Umbilical cord (tissue), 2 donors: ENCODE results near the gene PLCL2. TPM values are rescaled to one million over a fixed set of nuclear protein-coding genes. Genes with fewer than 3 reads are reported as not detected.
A peak's percentile ranks its signal among the peaks of the same experiment; 100 is the strongest.

Experiments
- DNase-seq: peaks from one replicate; pipeline ENCODE4 v3.0.0-alpha.2; 2015; ENCODE audit warnings: low spot score
- total RNA-seq: library from RNA; depleted of rRNA; stranded (reverse); fragments of >200 nt; gene quantifications from one replicate; pipeline ENCODE4 v1.2.3, GENCODE V29; 2014; ENCODE audit warnings: low replicate concordance; ENCODE audit not compliant: insufficient read depth

Gene PLCL2
- total RNA-seq, 1 donor from 2014 or later, result 23.6 TPM

DNA sequence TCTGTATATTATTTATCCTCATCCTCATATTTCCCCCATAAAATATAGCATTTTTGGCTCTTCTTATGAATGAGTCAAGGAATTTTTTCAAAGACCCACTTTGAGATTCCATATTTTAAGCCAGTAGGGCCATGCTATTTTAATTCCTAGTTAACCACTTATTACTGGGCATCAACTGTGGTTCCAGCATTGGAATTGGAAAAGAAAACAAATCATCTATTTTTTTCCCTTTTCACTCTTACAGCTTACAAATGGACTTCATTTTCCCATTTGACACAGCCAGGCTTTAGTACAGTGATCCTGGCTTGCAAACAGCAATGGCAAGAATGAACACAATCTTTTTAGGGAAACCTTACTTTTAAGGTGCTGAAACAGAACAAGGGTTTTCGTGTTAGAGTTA is 19.4 kb upstream of the PLCL2 start:
- DNase-seq, result no peak

DNA sequence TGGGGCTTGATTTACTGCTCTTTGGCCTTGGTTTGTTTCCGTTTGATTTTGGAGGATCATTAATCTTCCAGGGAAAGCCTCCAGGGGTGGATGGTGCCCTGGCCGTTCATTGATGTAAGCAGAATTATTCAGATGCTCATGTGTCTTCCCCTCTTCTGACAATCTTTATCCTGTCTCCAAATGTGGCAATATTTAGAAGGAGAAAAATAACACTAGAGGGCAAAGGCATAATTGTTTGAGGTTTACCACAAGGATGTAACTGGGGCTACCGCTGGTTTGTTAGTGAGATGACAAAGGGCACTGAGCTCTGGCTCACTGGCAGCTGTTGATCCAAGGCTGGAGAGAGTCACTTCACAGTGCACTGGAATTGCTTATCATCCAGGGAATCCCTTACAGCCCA is 18.2 kb upstream of the PLCL2 start:
- no peak for DNase-seq

DNA sequence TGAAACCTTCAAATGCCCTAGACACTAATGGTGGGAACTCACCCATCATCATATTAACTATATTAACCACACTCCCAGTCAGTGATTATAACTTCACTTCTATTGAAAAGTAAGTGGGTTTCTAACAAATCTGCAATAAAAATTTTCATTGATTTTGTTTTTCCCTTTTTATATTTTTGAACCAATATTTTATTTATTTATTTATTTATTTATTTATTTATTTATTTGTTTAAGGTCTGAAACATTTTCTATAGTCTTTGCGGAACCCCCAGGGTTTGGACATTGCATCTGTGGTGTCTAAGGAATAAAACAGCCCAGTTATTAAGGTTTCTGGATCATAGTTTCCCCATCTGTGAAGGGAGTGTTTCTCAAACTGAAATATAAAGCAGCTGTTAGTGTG is 16.2 kb upstream of the PLCL2 start:
- DNase-seq, result no peak

DNA sequence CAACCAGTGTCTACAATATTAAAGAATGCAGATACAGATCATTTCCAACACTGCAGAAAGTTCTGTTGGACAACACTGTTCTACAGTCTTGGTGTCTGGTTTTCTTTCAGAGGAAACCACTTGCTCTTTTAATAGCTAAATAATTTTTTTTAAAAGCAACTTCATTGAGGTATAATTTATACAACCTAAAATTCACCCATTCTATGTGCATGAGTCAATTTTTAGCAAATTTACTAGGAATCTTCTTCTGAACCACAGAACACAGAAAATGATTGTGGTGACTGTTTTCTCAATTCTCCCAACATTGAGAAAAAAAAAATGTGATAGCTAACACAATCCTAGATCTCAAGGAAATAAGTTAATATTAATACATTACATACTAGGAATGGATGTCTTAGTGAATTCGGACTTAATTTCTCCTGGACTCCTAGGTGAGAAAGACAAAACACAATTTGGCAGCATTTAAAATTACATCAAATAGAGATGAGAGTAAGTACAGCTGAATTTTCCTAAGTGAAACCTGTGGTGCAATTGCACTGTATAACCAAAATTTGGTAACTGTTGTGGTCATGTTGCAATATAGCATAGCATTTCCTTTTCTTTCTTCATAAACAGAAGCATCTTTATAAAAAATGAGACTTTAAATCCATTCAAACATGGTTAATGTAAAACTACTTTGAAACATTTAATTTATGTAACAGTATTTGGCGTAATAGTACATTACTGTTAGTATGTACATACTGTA is 15.3 kb upstream of the PLCL2 start:
- no peak for DNase-seq

DNA sequence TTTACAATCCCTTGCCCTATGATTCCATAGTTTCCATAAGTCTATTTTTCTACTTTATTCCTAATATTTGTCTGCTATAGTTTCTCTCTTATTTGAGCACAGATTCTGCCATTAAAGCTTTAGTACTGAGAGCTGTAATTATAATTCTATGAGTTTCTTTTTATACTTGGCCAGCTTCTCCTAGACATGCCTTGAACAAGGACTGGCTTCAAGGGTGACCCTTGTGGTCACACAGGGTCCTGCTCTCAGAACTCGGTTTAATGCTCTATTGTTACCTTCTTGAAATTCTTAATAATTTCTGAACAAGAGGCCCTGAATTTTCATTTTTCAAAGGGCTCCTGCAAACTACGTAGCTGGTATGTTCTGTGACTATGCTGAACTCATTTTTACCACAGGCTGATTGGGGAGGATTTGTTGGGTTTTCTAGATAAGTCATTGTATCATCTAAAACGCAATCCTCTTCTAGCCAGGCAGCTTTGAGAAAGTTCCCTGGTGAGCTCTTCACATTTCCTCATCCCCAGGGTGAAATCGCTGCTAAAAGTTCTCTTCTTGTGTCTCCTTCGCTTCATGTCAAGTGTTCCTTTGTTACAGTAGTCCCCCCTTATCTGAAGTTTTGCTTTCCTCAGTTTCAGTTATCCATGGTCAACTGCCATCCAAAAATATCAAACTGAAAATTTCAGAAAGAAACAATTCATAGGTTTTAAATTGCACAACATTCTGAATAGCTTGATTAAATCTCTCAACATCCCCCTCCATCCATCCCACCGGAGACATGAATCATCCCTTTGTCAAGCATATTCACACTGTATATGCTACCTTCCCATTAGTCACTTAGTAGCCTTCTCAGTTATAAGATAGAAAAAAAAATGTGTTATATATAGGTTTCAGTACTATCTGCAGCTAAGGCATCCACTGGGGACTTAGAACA is 12.6 kb upstream of the PLCL2 start:
- peak; percentile 79 for DNase-seq

DNA sequence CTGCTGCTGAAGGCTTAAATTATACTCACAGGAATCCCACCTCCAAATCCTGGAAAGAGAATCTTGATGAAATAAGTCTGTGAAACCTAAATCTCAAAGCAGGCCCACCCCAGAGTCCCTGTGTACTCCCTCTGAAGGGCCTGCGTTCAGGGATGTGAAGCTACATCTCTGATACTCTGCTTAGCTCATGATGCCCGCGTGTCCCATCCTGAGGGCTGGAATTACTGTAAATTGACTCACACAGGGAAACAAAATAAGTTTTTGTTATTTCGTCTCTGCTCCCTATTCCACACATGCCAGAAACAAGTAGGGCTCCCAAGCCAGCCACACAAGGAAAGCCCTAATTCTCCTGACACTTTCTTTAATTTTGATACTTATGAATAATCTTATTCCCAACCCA is 10.9 kb upstream of the PLCL2 start:
- no peak for DNase-seq

DNA sequence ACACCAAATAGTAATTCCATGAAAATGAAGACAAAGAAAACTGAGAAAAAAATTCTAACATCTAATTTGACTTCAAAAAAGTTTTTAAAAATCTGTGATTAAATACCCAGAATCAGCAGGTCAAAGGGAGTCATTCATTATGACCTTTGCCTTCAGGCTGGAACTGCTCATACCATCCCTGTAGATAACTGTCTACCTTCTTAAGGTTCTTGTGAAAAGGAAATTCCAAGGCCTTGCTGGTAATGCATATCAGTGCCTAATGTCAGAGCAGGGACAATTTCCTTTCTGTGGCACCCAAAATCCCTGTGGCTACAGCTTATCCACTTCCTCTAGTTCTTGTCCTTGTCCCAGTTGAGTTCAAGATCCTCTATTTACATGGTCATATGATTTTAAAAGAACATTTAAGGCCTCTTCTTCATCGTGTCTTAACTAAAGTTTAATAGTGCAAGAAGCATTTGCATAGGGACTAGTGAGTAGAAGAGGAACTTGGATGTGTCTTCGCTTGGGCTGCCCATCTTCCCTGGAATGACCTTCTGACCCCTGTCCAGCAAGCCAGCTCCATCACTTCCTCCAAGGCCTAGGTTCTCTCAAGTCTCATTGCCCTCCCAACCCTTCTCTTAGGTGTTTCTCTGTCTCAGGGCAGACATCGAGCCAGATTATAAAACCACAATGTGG is 8.7 kb upstream of the PLCL2 start:
- no peak for DNase-seq

DNA sequence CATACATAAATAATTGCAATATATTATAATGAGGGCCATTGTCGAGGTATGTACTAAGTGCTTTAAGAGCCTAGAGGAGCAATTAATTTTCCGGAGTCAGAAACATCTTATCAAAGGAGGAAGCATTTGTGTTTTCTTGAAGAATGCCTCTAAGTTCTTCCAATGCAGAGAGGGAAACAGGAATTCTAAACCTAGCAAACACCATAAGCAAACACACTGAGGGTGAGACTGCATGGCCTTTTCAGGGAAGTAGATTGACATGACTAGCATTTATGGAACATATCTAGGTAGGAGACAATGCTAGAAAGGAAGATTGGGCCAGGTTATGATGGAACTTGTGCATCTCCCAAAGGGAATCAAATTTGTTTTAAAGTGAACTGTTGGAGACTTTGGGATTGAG is 7.2 kb upstream of the PLCL2 start:
- DNase-seq, result no peak

DNA sequence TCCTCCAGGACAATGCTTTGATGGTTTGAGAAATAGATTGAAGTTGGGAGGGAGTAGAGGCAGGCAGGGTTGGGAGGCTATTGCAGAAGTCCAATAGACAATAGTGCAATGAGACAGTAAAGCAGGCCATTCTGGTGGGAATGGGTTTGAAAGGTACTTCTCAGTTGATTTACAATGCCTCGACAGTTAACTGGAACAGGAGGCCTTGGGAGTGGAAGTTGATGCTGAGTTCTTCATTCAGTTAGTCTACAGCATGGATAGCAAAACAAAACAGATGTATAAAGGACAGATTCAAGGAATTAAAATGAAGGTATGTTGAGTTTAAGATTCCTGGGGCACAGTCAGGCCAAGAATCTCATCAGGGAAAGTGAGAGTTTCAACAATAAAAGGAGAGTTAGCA is 6.8 kb upstream of the PLCL2 start:
- DNase-seq, result no peak

DNA sequence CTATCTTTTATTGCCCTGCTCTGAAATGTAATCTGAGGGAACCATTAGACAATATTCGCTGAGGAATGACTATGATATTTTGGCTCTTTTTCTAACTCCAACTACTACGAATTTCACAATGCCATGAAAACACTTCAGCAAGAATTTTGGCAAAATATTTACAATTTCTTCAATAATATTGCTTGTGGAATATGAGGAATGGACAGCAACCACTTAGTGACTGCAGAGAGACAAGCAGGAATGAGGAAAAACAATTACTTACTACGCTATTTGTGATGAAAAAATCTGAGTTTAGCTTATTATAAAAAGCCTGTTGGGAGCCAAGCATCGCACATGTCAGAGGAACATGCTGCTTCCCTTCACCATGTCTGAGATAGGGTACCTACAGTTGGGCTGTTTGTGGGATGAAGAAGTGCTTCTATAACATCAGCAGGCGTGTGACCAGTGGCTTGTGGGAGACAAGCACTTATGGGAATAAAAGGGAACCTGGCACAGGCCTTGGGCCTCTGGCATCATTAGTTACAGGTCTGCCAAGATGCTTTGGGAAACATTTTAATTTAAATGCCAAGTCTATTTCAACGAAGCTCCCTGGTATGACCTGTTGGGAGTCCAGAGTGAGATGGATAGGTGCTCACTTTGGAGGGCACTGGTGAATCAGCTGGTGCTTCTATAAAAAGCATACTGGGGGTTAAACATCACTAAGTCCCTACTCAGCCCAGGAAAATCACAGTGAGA is 2.7 kb upstream of the PLCL2 start:
- no peak for DNase-seq

DNA sequence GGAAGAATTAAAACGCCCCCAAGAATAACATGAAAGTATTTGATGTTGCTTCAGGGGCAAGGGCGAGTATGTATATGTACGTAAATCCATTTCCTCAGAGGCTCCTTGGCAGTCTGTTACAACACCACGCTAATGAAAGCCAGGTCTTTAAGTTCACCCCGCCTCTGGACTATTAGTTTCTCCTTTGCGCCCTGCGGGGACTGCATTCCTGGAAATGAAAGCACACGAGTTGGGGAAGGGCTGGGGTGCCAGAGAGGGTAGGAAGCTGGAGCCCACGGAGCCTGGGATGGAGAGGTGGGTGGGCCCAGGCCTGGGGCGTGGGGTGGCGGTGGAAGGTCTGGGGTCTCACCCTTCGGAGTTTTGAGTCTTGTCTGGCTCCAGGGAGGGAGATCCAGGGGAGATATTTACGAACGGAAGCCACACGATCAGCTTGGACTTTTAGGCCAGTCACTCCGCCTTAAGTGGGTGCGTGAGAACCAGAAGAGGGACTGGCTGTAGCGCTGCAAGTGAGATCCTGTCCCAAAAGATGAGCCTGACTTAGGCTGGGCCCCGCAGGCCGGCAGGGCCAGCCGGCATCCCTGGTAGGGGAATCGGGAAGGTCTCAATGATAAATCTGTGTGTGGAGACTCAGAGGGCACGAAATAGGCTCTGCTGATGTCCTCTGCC is 1.6 kb upstream of the PLCL2 start:
- DNase-seq, result peak; percentile 65

DNA sequence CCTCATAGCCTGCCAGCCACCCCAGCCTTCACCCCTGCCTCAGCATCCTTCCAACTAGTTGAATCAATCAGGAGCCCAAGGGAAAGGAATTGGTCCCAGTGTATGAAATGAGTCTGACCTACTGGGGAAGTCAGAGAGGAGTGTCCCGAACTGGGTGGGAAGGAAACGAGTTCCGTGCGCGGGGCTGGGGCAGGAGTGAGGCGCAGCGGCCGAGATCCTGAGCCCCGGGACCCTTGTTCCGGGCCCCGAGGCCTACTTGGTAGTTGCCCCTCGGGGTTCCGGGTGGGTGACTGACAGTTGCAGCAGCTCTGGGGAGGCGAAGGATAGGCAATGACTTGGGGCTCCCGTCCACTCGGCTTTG is 1.1 kb upstream of the PLCL2 start:
- no peak for DNase-seq

DNA sequence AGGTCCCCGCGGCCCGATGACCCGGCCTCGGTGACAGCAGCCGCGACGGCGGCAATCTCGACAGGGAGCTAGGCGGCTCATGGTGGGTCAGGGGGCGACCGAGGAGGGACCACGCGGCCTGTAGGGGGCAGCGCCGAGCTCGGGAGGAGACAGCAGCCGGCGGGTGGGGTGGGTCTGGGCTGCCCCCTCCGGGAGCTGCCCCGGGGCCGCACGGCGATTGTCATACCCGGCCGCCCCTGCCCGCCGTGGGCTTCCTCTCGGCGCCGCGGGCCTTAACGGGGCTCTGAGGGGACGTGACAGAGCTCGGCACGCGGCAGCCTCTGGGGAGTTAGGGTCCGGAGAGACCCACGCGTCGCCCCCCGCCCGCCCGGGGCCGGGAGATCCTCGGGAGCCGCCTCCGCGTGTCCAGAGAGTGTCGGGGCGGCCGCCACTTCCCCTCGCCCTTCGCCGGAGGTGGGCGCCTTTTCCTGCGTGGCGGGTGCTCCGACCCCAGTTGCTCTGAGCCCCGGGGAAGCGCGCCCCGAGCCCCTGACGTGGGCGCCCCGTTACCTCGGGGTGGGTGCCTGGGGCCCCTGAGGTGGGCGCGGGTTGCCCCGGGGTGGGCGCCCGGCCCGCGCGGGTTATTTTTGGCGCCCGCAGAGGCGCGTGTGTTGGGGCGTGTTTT is 539 bp upstream of the PLCL2 start:
- DNase-seq, result no peak

DNA sequence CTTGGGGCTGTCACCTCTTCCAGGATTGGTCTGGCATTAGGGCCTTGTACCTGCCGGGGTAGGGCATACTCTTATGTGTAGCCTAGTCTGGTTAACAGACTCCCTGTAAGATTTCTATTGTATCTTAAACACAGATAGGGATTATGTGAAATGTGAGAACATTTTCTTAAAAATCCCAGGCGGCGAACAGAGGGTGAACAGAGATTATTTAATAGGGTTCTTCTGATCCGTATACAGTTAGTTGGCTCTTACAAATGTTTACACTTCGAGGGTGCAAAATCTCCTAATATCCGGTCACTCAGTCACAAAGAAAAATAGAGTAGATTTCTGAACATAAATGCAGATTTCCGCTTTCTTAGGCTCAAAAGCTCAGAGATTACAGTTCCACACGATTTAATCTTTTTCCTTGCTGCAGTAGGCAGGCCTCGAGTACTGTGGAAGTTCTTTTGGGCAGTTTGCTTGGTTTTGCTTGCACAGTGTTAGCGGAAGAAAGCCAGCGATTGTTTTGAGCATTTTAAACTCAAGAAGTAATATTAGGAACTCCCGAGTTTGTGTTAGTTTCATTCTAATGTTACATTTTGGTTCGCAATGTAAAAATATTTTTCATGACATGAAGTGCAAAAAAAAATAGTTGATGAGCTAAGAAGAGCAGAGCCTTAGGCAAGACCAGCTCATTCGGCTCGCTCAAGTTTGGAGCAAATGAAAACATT is 993 bp downstream of the PLCL2 start:
- no peak for DNase-seq

DNA sequence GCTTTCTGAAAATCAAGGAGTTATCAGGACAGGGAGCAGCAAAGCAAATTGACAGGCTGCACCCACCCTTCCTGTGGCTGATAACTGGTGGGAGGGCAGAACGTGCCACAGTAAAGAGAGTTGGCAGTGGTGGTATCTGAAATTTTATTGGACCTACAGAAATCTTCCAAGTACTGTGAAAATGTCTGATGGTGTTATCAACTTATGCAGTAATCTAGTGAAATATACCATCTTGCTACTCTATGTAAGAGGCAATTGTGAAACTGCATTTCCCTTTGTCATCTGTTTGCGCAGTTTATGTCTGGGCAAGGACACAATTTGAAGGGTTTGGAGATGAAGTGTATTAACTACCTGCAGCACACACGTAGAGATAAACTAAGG is 1.5 kb downstream of the PLCL2 start:
- DNase-seq, result no peak

DNA sequence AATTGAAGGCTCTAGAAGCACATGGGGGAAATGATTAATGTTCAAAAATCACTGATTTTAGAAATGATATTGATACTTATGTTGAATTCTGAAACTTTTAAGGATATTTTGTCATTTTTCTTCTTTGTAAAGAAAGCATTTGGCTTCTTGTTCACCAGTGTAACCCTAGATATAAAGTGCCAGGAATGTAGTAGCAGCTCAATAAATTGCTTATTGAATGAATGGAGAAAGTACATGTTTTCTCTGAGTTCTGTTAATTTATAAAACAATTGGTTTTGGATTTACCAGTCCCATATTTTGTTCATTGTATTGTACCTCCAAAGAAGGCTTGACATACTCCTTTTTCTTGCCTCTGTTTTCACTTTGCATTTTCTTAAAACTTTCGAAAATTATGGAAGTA is 2.4 kb downstream of the PLCL2 start:
- no peak for DNase-seq

DNA sequence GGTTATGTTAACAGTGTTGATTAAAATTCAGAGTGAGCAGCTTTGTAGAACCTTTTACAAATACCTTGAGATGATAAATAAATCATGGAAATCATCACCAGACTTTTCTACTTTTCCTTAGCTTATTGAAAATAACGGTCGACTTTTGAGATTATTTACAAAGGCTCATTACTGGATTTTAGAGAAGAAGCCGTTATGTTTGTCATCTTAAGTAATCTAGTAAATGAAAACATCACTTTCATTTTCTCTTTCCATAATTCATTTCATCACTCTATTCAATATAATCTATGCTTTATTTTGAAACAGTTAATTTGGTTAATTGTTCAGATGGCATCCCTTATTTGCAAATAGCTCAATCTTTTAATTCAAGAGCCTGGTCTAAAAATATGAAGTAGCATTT is 3.6 kb downstream of the PLCL2 start:
- DNase-seq, result no peak

DNA sequence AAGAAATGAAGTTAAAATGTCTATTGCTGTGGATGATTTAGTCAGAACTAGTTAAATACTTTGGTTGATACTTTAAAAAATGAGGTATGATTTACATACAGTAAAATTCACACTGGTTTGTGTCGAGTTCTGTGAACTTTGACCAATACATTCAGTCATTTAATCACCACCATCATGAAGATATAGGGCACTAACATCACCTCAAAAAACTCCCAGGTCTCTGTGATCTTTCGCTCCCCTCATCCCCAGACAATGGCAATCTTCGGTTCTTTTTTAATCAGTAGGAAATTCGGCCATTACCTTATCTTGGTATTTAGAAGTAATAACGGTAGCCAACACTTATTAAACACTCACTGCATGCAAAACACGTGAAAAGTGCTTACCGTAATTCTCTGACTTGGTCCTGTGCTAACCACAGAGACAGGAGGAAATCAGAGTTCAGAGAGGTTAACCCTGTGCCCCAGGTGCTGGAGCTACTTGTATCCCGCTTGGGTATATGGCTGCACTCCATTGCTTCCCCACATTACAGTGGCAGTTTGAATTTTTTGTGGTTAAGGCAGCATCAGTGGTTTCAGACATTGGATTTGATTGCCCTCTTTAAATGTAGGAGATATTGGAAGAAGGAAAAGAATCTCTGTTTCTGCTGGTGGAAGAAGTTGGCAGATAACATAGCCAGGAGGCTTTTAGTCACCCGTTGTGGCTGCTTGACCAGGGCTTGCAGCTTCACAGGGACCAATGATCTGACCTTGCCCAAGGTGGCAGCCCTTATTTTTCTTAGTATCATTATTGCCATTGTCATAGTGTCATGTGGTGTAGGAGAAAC is 4.2 kb downstream of the PLCL2 start:
- DNase-seq, result no peak
